Immature natural killer cell (primary cell): ENCODE measurements around the gene HEXIM2. TPM values are rescaled to one million over a fixed set of nuclear protein-coding genes. Genes with fewer than 3 reads are reported as not detected.

Source experiments
- DNase-seq, 3 donors: peaks; one replicate each; pipeline ENCODE4 v3.0.0; 2022; ENCODE audit warnings: mixed read lengths in 1 of 3
- H3K27ac Mint-ChIP-seq, 6 donors: one replicate each; pipeline ENCODE4 v1.8.0; 2020; ENCODE audit warnings: mixed read lengths in 6 of 6, mild to moderate bottlenecking in 5 of 6, inconsistent platforms in 4 of 6, moderate library complexity in 3 of 6
- H3K27me3 Mint-ChIP-seq, 3 donors: one replicate each; pipeline ENCODE4 v1.8.0; 2020 to 2021; ENCODE audit warnings: low read depth in 3 of 3, mild to moderate bottlenecking in 3 of 3, mixed read lengths in 3 of 3, moderate library complexity in 3 of 3, inconsistent platforms in 1 of 3
- H3K36me3 Mint-ChIP-seq, 3 donors: one replicate each; pipeline ENCODE4 v1.8.0; 2020; ENCODE audit warnings: mixed read lengths in 3 of 3, inconsistent platforms in 2 of 3, mild to moderate bottlenecking in 2 of 3
- H3K4me1 Mint-ChIP-seq, 2 donors: one replicate each; pipeline ENCODE4 v1.8.0; 2020; ENCODE audit warnings: inconsistent platforms in 2 of 2, mild to moderate bottlenecking in 2 of 2, mixed read lengths in 2 of 2, moderate library complexity in 1 of 2
- H3K4me3 Mint-ChIP-seq, 5 donors: one replicate each; pipeline ENCODE4 v1.8.0; 2020; ENCODE audit warnings: mild to moderate bottlenecking in 5 of 5, mixed read lengths in 5 of 5, inconsistent platforms in 3 of 5, moderate library complexity in 3 of 5
- H3K9me3 Mint-ChIP-seq, 6 donors: one replicate each; pipeline ENCODE4 v1.8.0; 2020; ENCODE audit warnings: mild to moderate bottlenecking in 6 of 6, mixed read lengths in 6 of 6, inconsistent platforms in 4 of 6, moderate library complexity in 3 of 6
- polyA plus RNA-seq, 3 donors: library from polyadenylated mRNA; unstranded; fragments of 300-500 nt; fragmentation: Illumina TruSeq; gene quantifications; one replicate each; pipeline ENCODE4 v1.2.3, GENCODE V29; 2021

Gene HEXIM2
- polyA plus RNA-seq, 3 donors from 2014 or later = 1.9 to 7.4 (median 5.6) TPM

DNA sequence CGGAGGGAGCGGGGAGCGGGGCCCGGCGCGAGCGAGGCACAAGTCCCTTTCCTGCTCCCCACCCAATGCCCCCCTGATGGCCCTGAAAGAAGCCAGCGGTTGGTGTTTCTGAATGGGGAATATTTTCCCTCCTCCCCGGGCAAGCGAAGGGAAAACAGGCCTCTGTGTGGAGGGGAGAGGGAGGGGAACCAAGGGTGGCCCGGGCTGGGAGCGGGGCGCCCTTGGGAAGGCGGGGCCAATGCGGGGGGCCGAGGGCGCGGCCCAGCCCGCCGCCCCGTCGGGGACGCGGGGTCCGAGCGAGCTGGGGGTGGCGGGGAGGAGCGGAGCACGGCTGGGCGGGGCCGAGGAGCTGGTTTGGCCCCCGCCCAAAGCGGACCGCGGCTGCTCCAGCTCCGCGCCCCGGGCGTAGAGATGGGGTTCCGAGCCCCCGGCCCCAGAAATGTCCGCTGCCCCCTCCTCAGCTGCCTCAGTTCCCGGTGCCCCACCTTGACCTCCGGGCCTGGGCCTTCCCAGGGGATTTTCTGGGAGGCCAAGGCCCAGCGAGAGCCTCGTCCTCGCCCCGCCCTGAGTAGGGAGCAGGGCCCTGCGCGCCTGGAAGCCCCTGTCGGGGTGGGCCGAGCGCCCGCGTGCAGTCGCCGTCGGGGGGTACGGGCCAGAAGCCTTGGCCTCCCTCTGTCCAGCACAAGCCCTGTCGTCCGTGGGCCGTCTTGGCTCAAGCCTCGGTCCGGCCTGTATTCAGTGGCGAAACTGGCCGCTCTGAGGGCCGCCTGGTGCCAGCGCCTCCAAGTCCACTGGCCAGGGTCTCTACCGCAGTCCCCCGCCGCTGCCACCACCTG lies 17.3 kb upstream of the HEXIM2 start:
- Mint-ChIP-seq H3K4me3 (peak overlapping the region; percentile 53 to 67 (median 61)), H3K27me3 (peaks cover 16 to 30% (median 23%) of the 10 kb centered on the region in 3 donors), H3K4me1 (peaks cover 48 to 52% of the 10 kb centered on the region in 2 donors)

DNA sequence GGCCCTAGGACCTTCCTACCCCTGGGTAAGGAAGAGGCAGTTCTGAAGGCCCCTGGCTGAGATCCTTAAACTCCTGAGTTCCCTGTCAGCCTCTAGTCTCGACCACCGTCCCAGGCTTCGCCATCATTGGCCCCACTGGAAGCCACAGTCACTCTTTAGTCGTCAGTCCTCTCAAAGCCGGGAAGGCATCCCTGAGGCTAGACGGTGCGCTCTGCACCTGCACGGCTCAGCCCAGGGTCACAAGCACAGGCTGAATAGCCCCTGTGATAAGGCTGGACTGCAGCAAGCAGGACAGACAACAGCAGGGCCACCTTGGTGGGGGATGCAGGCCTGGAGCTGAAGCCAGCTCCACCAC lies 16.7 kb upstream of the HEXIM2 start:
- Mint-ChIP-seq H3K4me3 (peak overlapping the region; percentile 32 to 61 (median 42)), H3K9me3 (no peaks in the 10 kb centered on the region), H3K4me1 (peaks cover 53 to 57% of the 10 kb centered on the region in 2 donors), H3K27me3 (peaks cover 20 to 34% (median 29%) of the 10 kb centered on the region in 3 donors), H3K36me3 (peaks cover 0 to 4% (median 0%) of the 10 kb centered on the region in 3 donors), H3K27ac (no peak overlapping the region)
- DNase-seq = no peak

More for the DNA sequence above, 17.3 kb upstream of the HEXIM2 start:
- DNase-seq = no peak
- H3K36me3 Mint-ChIP-seq = peaks cover 0 to 4% (median 0%) of the 10 kb centered on the region in 3 donors
- H3K27ac Mint-ChIP-seq = peak overlapping the region in 3 of 6 donors; percentile 24 to 66 (median 28)
- no peaks in the 10 kb centered on the region for H3K9me3 Mint-ChIP-seq

DNA sequence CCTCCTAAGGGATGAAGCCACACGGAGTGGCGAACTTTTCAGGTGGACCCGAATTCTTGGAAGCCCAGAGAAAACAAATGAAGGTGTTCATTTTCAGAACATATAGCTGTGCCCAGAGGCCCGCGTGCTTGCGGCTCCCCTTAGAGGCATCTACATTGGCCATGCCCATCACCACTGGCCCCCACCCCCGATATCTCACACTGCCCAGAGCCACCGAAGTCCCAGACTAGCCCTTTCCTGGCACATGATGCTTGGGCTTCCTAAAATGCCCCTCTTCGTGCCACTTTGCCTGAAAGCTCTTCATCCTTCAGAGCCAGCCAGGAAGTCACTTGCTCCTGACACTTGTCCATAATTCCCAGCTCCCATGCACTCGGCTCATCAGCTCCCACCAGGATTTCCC lies 15.5 kb upstream of the HEXIM2 start:
- Mint-ChIP-seq H3K4me3 (peak overlapping the region; percentile 91 to 100 (median 98)), H3K4me1 (peaks cover 63 to 64% of the 10 kb centered on the region in 2 donors), H3K27ac (peak overlapping the region; percentile 7 to 100 (median 85)), H3K36me3 (peaks cover 0 to under 1% (median 0%) of the 10 kb centered on the region in 3 donors), H3K27me3 (peaks cover 20 to 34% (median 32%) of the 10 kb centered on the region in 3 donors), H3K9me3 (no peaks in the 10 kb centered on the region)
- DNase-seq = no peak

DNA sequence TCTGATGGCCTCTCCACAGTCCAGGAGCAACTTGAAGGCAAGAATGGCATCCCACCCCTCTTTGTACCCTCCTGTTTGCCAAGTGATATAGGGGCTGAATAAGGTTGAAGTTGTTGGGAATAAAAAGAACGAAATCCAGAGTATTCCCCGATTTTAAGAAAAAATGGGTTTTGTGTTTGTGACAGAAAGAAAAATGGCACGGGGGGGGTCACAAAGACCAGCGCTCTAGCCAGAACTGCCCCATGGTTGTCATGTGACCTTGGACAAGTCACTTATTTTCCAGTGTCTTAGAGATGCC lies 15.1 kb upstream of the HEXIM2 start:
- H3K9me3 Mint-ChIP-seq = no peaks in the 10 kb centered on the region
- peaks cover 63 to 64% of the 10 kb centered on the region in 2 donors for H3K4me1 Mint-ChIP-seq
- H3K4me3 Mint-ChIP-seq = peak overlapping the region; percentile 91 to 100 (median 98)
- H3K27me3 Mint-ChIP-seq = peaks cover 20 to 34% (median 32%) of the 10 kb centered on the region in 3 donors
- H3K36me3 Mint-ChIP-seq = no peaks in the 10 kb centered on the region
- no peak for DNase-seq
- H3K27ac Mint-ChIP-seq = peak overlapping the region; percentile 87 to 100 (median 99)

DNA sequence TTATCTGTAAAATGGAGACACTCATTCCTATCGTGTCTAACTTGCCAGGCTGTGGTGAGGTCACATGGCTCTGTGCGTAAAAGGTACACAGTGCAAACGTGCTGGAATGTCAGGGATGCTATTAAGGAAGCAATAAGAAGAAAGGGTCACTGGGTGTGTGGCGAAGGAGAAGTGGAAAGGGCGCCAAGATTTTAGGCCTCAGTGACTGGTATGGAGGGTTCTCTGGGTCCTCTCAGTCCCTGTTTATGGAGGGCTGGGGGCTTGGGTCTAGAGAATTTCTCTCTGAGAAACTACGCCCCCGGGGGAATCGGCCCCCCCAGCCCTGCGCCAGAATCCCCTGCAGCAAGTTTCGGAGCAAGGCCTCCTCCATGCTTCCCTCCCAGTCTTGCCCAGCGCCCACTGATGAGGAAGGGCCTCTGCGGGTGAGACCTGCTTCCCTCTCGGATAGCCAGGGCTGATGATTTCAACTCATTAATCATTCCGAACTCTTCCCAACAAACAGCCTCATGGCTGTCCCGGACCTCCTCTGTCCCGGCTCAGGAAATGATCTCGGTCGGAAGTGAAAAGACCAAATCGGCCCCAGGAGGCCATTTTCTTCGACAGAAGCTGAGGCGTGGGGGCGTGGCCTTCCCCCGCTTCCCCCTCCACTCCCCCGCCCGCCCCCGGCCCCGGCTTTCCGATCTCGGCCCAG lies 14.6 kb upstream of the HEXIM2 start:
- Mint-ChIP-seq H3K4me1 (peaks cover 64 to 65% of the 10 kb centered on the region in 2 donors), H3K4me3 (peak overlapping the region; percentile 91 to 100 (median 98))

DNA sequence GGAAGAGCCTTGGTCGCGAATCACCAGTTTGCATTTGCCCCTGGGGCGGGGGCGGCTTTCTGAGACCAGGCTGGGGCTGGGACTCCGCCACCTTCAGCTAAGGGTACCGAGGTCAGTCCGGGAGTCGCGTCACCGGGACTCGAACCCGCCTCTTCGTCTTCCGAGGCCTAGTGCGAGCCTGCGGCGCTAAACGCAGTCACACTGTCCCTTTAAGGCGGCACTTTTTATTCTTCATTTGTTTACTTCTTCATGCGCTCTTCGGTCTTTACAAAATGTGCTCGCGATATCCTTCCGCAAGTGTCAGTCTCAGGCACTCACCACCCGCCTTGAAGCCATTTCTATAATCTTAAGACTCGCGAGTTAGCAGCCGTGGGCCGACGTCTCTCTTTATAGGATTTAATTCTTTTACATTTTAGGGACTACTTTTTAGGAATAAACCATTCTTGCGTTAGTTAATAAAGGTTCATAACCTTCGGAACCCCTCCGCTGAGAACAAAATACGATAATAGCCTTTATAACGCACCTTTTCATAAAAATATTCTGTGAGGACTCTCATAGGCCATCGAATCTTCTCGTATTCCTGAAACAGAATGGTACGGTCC lies 14.0 kb upstream of the HEXIM2 start:
- Mint-ChIP-seq H3K36me3 (no peaks in the 10 kb centered on the region), H3K27ac (peak overlapping the region; percentile 99 to 100 (median 100)), H3K4me1 (peaks cover 65 to 67% of the 10 kb centered on the region in 2 donors), H3K4me3 (peak overlapping the region; percentile 91 to 100 (median 98)), H3K27me3 (peaks cover 20 to 34% (median 32%) of the 10 kb centered on the region in 3 donors), H3K9me3 (no peaks in the 10 kb centered on the region)
- peak; percentile 78 to 86 (median 86) for DNase-seq

More for the DNA sequence above, 14.6 kb upstream of the HEXIM2 start:
- Mint-ChIP-seq H3K27ac (peak overlapping the region; percentile 99 to 100 (median 100)), H3K36me3 (no peaks in the 10 kb centered on the region), H3K9me3 (no peaks in the 10 kb centered on the region), H3K27me3 (peaks cover 20 to 34% (median 32%) of the 10 kb centered on the region in 3 donors)
- no peak for DNase-seq

DNA sequence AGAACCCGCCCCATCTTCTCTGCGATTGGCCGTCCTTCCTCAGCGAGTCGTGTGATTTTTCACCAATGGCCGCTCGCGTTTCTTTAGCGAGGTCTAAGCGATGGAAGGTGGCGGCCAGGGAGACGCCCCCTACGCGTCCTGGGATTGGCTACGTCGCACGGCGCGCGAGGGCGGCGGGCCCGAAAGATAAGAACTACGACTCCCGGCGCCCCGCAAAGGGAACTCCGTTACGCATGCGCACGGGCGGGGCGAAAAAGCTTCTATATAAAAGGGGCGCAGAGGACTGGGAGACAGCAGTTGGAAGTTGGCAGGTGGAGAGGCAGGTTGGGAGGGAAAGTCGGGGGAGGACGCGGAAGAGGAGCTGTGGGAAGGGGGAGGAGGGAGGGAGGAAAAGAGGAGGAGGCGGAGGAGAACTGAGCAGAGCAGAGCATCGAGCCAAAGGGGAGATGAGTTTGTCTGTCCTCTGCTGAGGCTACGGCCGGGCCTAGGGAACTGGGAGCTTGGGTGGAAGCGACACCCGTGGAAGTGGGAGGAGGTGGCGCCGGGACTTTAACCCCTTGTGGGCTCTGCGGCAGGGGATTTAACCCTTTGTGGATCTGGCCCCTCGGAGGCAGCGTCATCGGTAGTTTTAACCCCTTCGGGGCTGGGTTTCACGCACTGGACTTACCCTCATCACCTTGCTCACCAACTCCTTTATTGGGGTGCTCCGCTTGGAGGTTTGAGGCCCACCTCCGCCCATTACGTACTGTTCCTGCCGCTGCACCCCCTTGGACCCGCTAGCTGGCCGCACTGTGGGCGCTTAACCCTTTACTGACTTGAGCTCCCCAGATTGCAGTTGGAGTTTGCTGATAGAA lies 13.3 kb upstream of the HEXIM2 start, which contains the start of gene HEXIM1:
HEXIM1 (plus strand) TSS at position 293 of the 854 bp plus-strand sequence. CDS start 716 bp downstream, outside the sequence.
- Mint-ChIP-seq H3K9me3 (no peaks in the 10 kb centered on the region), H3K27ac (peak within 1 kb of the TSS; percentile 99 to 100 (median 100)), H3K4me3 (peak within 1 kb of the TSS; percentile 91 to 100 (median 98)), H3K4me1 (peaks cover 60 to 67% of the 10 kb centered on the region in 2 donors), H3K27me3 (peaks cover 20 to 34% (median 32%) of the 10 kb centered on the region in 3 donors), H3K36me3 (no peaks in the 10 kb centered on the region)
- peak; percentile 99 to 100 (median 100) for DNase-seq

DNA sequence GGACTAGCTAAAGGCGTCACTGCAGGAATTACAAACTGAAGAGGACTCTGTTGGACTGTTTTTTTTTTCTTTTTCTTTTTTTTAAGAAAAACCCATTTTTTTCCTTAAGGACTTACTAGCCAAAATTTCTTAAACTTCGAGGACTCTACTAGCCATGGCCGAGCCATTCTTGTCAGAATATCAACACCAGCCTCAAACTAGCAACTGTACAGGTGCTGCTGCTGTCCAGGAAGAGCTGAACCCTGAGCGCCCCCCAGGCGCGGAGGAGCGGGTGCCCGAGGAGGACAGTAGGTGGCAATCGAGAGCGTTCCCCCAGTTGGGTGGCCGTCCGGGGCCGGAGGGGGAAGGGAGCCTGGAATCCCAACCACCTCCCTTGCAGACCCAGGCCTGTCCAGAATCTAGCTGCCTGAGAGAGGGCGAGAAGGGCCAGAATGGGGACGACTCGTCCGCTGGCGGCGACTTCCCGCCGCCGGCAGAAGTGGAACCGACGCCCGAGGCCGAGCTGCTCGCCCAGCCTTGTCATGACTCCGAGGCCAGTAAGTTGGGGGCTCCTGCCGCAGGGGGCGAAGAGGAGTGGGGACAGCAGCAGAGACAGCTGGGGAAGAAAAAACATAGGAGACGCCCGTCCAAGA lies 12.5 kb upstream of the HEXIM2 start:
- Mint-ChIP-seq H3K27ac (peak overlapping the region; percentile 99 to 100 (median 100)), H3K4me3 (peak overlapping the region; percentile 91 to 100 (median 98)), H3K36me3 (no peaks in the 10 kb centered on the region), H3K9me3 (no peaks in the 10 kb centered on the region), H3K27me3 (peaks cover 20 to 34% (median 32%) of the 10 kb centered on the region in 3 donors), H3K4me1 (peaks cover 54 to 67% of the 10 kb centered on the region in 2 donors)
- peak; percentile 73 to 76 (median 73) for DNase-seq

DNA sequence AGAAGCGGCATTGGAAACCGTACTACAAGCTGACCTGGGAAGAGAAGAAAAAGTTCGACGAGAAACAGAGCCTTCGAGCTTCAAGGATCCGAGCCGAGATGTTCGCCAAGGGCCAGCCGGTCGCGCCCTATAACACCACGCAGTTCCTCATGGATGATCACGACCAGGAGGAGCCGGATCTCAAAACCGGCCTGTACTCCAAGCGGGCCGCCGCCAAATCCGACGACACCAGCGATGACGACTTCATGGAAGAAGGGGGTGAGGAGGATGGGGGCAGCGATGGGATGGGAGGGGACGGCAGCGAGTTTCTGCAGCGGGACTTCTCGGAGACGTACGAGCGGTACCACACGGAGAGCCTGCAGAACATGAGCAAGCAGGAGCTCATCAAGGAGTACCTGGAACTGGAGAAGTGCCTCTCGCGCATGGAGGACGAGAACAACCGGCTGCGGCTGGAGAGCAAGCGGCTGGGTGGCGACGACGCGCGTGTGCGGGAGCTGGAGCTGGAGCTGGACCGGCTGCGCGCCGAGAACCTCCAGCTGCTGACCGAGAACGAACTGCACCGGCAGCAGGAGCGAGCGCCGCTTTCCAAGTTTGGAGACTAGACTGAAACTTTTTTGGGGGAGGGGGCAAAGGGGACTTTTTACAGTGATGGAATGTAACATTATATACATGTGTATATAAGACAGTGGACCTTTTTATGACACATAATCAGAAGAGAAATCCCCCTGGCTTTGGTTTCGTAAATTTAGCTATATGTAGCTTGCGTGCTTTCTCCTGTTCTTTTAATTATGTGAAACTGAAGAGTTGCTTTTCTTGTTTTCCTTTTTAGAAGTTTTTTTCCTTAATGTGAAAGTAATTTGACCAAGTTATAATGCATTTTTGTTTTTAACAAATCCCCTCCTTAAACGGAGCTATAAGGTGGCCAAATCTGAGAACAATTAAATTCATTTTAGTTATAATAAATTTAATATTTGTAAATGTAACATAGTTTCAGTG lies 11.7 kb upstream of the HEXIM2 start:
- peaks cover 52 to 65% of the 10 kb centered on the region in 2 donors for H3K4me1 Mint-ChIP-seq
- no peaks in the 10 kb centered on the region for H3K9me3 Mint-ChIP-seq
- peaks cover 20 to 32% (median 32%) of the 10 kb centered on the region in 3 donors for H3K27me3 Mint-ChIP-seq
- DNase-seq = peak in 2 of 3 donors; percentile 28 to 31
- H3K27ac Mint-ChIP-seq = peak overlapping the region; percentile 99 to 100 (median 100)
- H3K4me3 Mint-ChIP-seq = peak overlapping the region; percentile 91 to 100 (median 98)
- H3K36me3 Mint-ChIP-seq = no peaks in the 10 kb centered on the region

DNA sequence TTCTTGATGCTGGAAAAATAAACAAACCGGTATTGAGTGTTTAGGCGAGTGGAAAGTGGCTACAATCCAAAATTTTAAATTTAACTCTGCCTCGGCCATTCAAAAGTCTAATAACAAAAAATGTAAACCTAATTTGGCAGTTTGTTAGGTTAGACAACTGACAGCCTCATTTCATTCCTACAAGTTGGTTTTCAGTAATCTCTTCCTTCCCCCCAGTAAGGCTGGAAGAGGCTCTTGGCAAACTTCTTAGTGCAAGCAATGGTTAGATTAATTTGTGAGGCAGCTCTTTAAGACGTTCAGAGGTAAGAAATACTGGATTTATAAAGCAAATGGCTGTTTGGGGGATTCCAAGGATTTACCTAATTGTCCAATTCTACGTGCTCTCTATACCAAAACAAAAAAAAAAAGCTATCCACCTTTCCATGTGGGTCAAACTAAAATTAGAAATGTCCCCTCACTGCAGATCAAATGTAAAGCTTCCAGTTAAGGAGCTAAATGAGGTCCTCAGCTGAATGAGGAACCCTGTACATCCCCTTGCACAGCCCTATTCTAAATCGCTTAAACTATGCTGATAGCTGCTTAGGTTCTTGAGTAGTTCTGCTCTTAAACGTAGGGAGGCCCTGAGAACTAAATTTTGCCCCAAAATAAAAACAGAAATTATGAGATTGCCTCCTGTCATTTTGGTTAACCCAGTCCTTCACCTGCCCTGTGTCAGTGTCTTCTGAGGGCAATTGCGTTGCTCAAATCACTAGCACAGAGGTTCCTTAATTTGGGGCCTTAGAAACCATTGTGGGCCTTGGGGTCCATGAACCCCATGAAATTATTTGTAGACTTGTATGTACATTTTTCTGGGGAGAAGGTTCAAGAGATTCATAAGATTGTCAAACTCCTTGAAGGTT lies 10.5 kb upstream of the HEXIM2 start:
- H3K27me3 Mint-ChIP-seq = peaks cover 20 to 32% (median 32%) of the 10 kb centered on the region in 3 donors
- peak overlapping the region; percentile 61 to 100 (median 70) for H3K4me3 Mint-ChIP-seq
- H3K36me3 Mint-ChIP-seq = no peaks in the 10 kb centered on the region
- H3K27ac Mint-ChIP-seq = peak overlapping the region; percentile 79 to 100 (median 87)
- H3K4me1 Mint-ChIP-seq = peaks cover 48 to 67% of the 10 kb centered on the region in 2 donors
- no peaks in the 10 kb centered on the region for H3K9me3 Mint-ChIP-seq
- no peak for DNase-seq

DNA sequence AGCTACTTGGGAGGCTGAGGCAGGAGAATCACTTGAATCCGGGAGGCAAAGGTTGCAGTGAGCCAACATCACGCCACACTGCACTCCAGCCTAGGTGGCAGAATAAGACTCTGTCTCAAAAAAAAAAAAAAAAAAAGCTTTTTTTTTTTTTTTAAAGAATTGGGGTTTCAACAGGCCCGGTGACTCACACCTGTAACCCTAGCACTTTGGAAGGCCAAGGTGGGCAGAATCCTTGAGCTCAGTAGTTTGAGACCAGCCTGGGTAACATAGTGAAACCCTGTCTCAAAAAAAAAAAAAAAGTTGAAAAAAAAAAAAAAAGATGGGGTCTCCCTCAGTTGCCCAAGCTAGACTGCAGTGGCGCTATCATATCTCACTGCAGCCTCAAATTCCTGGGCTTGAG lies 6.6 kb upstream of the HEXIM2 start:
- Mint-ChIP-seq H3K4me1 (peaks cover 42 to 62% of the 10 kb centered on the region in 2 donors), H3K9me3 (no peaks in the 10 kb centered on the region), H3K27ac (peak overlapping the region in 3 of 6 donors; percentile 35 to 72 (median 71)), H3K4me3 (no peak overlapping the region), H3K27me3 (peaks cover 0 to 7% (median 0%) of the 10 kb centered on the region in 3 donors), H3K36me3 (peaks cover 0 to 4% (median 0%) of the 10 kb centered on the region in 3 donors)
- no peak for DNase-seq
